Right renal cortex interstitium (tissue), 3 donors: ENCODE data around the gene FMNL2. TPM values are rescaled to one million over a fixed set of nuclear protein-coding genes. Genes with fewer than 3 reads are reported as not detected.

Experiments
- DNase-seq, 3 donors: peaks; one replicate each; pipeline ENCODE4 v3.0.0-alpha.2; 2013; ENCODE audit warnings: low read depth in 3 of 3, low spot score in 2 of 3
- polyA plus RNA-seq, 3 donors: library from polyadenylated mRNA; unstranded; fragments of 120-200 nt; gene quantifications; one replicate each; pipeline ENCODE4 v1.2.1, GENCODE V29; 2013; ENCODE audit not compliant: insufficient read length in 3 of 3

The FMNL2 gene
- polyA plus RNA-seq, 3 donors, result 83.8 to 107 (median 98.2) TPM

- no peak for DNase-seq
These were observed 264.2 kb downstream of the FMNL2 start for GRCh38 chr2:152598975-152599759.

- DNase-seq, result no peak
These were observed 265.2 kb downstream of the FMNL2 start for GRCh38 chr2:152600051-152600657.

GRCh38 chr2:152600697-152601096, 265.7 kb downstream of the FMNL2 start:
- DNase-seq, result no peak

- no peak for DNase-seq
These were observed 267.8 kb downstream of the FMNL2 start for GRCh38 chr2:152602750-152603149.

GRCh38 chr2:152603166-152603565, 268.2 kb downstream of the FMNL2 start:
- DNase-seq, result no peak

- DNase-seq, result no peak
These were observed 271.1 kb downstream of the FMNL2 start for GRCh38 chr2:152606081-152606480.

GRCh38 chr2:152606941-152607340, 272.0 kb downstream of the FMNL2 start:
- no peak for DNase-seq

- no peak for DNase-seq
These were observed 272.9 kb downstream of the FMNL2 start for GRCh38 chr2:152607793-152608300.

- no peak for DNase-seq
These were observed 274.2 kb downstream of the FMNL2 start for GRCh38 chr2:152609154-152609553.

GRCh38 chr2:152609699-152610098, 274.7 kb downstream of the FMNL2 start:
- DNase-seq, result no peak

GRCh38 chr2:152611458-152612231, 276.7 kb downstream of the FMNL2 start:
- no peak for DNase-seq

- DNase-seq, result no peak
These were observed 278.3 kb downstream of the FMNL2 start for GRCh38 chr2:152613235-152613634.

GRCh38 chr2:152615177-152615576, 280.2 kb downstream of the FMNL2 start:
- DNase-seq, result no peak

GRCh38 chr2:152617456-152618192, 282.6 kb downstream of the FMNL2 start:
- no peak for DNase-seq

- no peak for DNase-seq
These were observed 283.2 kb downstream of the FMNL2 start for GRCh38 chr2:152618193-152618564.

- no peak for DNase-seq
These were observed 285.2 kb downstream of the FMNL2 start for GRCh38 chr2:152620208-152620607.

GRCh38 chr2:152620985-152621384, 286.0 kb downstream of the FMNL2 start:
- no peak for DNase-seq

- DNase-seq, result no peak
These were observed 287.2 kb downstream of the FMNL2 start for GRCh38 chr2:152622219-152622618.

- no peak for DNase-seq
These were observed 288.2 kb downstream of the FMNL2 start for GRCh38 chr2:152623076-152623740.

GRCh38 chr2:152623775-152624174, 288.8 kb downstream of the FMNL2 start:
- DNase-seq, result no peak
